ENCODE measurements around the gene TSPAN9.

TSPAN9 gene

DNA sequence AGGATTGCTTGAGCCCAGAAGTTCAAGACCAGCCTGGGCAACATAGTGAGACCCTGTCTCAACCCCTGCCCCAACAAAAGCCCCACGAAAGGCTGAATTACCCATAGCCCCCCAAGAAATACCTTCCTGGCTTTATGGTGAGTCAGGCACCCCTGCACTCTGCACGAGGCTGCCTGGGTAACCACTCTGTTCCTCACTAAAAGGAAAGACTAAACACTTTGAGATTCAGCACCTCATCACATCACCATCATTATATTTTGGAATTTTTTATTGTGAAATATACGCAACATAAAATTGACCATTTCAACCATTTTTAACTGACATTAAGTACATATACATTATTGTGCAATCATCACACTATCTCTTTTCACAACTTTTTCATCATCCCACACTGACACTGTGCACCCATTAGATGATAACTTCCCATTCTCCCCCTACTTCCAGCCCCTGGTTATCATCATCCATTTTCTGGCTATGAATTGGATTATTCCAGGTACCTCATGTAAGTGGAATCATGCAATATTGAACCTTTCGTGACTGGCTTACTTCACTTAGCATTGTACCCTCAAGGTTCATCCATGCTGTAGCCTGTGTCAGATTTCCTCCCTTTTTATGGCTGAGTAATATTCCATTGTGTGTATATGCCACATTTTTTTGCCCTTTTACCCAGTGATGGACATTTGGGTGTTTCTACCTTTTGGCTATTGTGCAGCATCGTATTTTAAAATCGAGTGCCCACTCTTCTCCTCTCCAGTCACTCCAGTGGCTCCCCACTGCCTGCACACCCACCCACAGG is 51.5 kb downstream of the TSPAN9 start:
- no peak for DNase-seq

GRCh38 chr12:3129301-3130056 is 52.3 kb downstream of the TSPAN9 start:
- no peak for DNase-seq

GRCh38 chr12:3130057-3130830 is 53.1 kb downstream of the TSPAN9 start:
- DNase-seq: no peak

GRCh38 chr12:3131129-3131528 is 54.0 kb downstream of the TSPAN9 start:
- DNase-seq: no peak

DNA sequence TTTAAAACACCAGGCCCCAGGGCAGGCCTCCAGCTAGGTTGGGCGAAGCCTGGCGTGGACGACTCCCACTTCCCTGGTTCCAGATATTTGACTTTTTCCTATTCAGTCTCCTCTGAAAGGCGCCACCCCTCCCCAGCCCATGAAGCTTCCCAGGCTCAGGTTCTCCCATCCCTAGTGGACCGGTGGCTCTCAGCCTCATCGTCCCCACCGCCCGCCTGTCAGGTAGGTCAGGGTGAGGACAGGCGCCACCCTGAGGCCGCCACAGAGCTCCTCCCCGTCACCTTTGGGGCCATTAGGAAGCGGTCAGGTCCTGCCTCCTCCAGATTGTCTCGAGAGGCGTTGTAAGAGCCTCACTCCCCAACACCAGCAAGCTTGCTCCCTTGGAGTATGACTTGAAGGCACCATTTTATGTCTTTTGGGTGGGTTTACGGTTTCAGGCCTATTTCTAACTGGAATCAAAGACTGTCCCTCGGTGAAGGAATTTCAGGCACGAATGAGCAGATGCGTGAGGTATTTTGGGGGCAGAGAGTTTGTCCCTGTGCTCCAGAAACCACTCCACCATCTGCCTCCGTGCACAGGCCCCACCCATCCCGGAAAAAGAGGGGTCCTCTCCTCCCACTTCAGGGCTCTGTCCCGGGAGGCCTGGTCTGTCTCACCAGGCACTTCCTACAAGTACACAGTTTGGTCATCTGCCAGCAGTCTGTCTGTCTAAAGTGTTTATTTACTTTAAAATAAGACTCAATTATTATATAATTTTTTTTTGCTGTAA is 55.6 kb downstream of the TSPAN9 start:
- no peak for DNase-seq

DNA sequence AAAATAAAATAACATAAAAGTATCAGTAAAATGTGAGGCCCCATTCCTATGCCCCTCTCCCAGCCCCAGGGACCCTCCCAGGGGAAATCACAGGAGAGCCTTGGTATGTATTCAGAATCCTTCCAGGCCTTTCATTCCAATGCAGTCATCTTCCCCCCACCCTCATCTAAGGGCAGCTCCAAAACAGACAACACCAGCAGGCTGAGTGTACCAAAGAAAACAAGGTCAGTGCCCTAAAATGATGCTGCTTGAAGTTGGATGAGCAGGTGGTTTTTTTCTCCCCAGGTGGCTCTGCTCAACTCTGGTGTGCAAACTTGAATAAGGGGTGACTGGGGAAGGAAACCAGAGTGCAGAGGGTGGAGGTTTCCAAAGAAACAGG is 56.2 kb downstream of the TSPAN9 start:
- DNase-seq: no peak

DNA sequence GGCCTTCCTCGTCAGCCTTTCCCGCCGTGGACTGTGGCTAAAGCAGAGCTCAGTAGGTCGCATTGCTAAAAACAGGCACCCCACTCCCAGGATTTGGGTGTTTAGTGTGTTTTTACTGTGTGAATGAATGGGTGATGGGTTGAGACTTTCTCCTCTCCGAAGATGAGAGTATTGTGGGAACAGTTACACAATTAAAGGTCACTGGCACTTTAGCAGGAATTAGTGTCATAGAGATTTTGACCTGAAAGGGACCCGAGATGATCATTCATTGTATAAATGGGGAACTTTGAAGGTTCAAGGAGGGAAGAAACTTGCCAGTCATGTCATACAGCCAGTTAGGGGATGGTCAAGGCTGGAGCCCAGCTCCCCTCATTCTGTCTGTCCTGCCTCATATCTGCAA is 56.9 kb downstream of the TSPAN9 start:
- no peak for DNase-seq

GRCh38 chr12:3134526-3135135 is 57.5 kb downstream of the TSPAN9 start:
- no peak for DNase-seq

DNA sequence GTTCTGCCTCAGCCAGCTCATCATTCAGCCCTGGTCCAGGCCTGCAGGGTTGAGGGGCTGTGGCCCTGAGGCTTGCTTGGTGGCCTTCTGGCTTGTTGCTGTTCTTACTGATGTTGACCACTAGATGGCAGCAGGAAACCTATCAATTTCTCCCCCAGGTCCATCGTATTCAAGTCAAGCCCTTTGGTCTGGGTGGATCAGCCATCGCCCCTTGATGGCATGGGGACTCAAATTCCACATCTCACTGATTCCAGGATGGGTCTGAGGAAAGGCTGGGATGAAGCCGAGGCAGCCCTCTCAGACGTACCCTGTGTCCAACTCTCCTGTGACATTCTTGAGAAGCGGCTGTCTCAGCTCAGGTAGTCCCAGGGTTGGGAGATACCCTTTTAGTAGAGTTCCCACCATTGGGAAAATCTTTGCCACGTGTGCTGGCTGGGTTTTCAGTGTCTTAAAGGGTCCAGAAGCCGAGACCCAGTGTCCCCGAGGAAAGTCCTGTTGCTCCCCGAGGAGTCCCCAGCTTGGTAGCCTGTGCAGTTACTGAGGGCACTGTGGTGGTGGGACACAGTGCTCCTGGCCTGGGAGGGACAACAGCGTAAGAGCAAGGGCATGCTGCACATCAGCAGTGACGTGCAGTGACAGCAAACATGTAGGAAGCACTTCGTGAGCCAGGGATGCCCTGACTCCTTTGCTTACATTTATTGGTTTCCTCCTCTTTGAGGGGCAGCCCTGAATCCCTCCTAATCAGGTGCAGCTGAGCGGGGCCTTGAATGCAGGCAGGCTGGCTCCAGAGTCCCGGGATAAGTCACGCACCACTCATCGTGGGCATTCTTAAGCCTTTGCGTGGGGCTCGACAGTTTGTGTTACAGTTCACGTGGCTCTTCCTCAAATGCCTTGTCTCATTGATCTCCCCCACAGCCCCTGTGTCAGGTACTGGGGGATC is 58.6 kb downstream of the TSPAN9 start:
- peak; percentile 32 for DNase-seq

GRCh38 chr12:3136641-3137267 is 59.6 kb downstream of the TSPAN9 start:
- no peak for DNase-seq

DNA sequence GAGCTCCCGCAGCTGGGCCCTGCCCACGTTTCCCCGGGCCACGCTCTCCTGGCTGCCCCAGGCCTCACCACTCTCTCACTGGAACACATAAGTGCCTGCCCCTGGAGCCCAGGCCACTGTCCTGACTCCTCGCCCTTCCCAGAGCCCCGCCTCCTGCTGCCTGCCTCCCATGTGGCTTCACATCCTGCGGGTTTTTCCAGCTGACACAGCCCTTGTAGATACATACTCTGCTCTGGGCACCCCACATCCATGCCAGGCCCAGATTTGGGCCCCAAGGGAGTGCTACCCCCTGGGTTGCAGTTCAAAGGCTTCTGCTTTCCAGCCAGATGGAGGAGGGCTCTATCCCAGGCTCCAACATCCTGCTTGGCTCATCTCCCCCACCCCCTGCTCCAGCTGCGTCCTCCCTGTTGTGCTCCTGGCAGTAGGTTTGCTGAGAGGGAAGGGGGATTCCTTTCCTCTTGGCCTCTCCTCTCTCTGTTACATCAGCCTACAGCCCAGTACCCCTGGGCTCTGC is 60.1 kb downstream of the TSPAN9 start:
- DNase-seq: no peak

GRCh38 chr12:3137814-3138445 is 60.8 kb downstream of the TSPAN9 start:
- no peak for DNase-seq

DNA sequence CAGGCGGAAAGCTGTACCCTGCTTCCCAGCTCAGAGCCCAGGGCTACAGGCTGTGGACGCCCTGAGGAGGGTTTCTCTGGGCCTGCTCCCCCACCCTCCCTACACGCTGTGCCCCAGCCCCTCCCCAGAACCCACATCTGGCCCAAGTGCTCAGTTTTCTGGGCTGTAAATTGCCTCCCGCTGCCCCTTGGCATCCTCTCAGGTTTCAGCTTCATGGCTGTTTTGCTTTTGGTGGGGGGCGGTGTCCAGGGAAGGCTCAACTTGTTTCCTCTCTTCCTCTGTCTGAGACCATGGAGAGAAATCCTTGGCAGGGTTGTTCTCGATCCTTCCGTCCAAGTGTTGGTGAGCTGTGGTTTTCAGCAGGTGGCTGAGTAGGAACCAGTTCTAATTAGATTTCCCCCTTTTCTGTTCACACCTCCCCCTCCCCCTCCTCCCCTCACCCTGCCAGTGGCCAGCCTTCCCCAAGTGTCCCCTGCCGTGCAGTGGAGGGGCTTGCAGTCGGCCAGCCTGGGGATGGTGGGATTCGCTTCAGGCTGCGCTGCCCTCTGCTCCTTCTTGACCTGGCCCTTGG is 61.8 kb downstream of the TSPAN9 start:
- DNase-seq: no peak

- no peak for DNase-seq
Measured at GRCh38 chr12:3139760-3140159, 62.6 kb downstream of the TSPAN9 start.

- DNase-seq: no peak
Measured at GRCh38 chr12:3140284-3140683, 63.1 kb downstream of the TSPAN9 start.

DNA sequence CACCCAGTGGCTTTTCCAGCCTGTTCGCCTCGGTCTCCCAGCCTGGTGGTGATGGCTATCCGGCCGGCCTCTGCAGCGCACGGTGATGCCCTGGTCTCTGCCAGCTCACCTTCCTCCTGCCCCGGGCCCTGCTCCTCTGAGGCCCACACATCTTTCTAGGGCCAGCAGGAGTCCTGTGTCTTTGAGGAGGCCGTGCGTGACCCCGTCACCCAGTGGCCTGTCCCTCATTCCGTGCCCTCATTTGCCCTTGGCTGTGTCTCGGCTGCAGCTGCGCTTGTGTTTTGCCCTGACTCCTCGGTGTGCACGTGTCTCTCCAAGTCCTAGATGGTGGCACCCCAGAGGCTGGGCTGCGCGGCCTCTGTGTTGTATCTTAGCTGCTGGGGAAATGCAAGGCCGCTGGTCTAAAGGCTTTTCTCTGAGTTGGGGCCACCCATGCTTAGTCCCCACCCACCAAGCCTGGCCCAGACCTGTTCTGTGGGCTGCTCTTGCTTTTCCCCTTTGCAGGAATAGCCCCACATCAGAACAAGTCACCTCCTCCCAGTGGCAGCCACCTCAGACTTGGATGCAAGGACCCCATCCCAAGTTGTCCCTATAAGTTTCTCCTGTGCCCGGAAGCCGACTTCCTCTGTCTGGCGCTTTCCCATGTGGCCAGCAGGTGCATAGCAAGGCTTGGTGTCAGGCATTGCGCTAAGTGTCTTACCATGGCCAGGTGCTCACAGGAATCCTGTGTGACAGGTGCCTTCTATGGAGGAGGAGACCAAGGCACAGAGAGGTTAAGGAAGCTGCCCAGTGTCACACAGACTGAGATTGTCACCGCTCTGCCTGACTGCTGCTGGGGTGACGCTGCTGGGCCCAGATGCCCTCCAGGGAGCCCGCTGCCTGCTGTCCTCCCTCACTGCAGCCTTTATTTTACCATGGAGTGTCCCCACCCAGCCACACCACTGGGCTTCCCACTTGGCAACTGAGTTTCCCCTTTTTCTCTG is 64.5 kb downstream of the TSPAN9 start:
- DNase-seq: no peak

DNA sequence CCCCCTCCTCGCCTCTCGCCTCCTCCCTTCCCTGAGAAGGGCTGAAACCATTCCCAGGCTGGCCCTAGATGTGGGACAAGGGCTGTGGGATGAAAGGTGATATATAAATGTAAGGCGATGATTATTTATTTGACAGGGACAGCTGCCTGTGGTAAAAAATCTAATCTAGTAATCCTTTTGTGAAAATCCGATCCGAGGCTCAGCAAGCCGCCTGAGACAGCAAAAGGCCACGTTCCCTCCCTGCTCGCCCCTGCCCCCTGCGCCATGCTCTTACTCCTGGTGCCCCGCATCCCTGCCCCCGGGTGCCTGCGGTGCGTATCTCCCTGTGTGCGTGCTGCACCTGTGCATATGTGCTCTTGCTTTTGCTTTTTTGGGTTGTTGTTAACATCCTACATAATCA is 65.2 kb downstream of the TSPAN9 start:
- no peak for DNase-seq

- no peak for DNase-seq
Measured at GRCh38 chr12:3144495-3144894, 67.3 kb downstream of the TSPAN9 start.

All from NCI-H2227 treated with DMSO at 0.1 percent for 48 hours (cell line).